BLaER1 treated with 17β-estradiol and CSF1 and Interleukin-3, amounts not matched to agents 10 nM and 100 nM (cell line): ENCODE measurements around the gene PCED1A.

Source experiments
- H3K27ac ChIP-seq, 11 experiments: shearing (Covaris generic); formaldehyde crosslinking; 2 replicates each; pipeline ENCODE4 v1.8.1; 2022
- H3K27me3 ChIP-seq, 11 experiments: shearing (Covaris generic); formaldehyde crosslinking; 2 replicates each; pipeline ENCODE4 v1.8.1; 2022
- H3K36me3 ChIP-seq, 11 experiments: shearing (Covaris generic); formaldehyde crosslinking; 2 replicates each; pipeline ENCODE4 v1.8.1; 2022
- H3K4me1 ChIP-seq, 10 experiments: shearing (Covaris generic); formaldehyde crosslinking; 2 replicates each; pipeline ENCODE4 v1.8.1; 2022
- H3K4me2 ChIP-seq, 11 experiments: shearing (Covaris generic); formaldehyde crosslinking; 2 replicates each; pipeline ENCODE4 v1.8.1; 2022
- H3K4me3 ChIP-seq, 10 experiments: shearing (Covaris generic); formaldehyde crosslinking; 2 replicates each; pipeline ENCODE4 v1.8.1; 2022
- H3K9ac ChIP-seq, 11 experiments: shearing (Covaris generic); formaldehyde crosslinking; 2 replicates each; pipeline ENCODE4 v1.8.1; 2022
- H3K9me3 ChIP-seq, 11 experiments: shearing (Covaris generic); formaldehyde crosslinking; replicated peaks in 1 of 11; 2 replicates each; pipeline ENCODE4 v1.8.1; 2022
- H4K20me1 ChIP-seq, 11 experiments: shearing (Covaris generic); formaldehyde crosslinking; 2 replicates each; pipeline ENCODE4 v1.8.1; 2022
- Cebpa-rat ChIP-seq, 11 experiments: shearing (Covaris generic); IDR thresholded peaks; 2 replicates each; pipeline ENCODE4 v1.8.1; 2022

Gene PCED1A

DNA sequence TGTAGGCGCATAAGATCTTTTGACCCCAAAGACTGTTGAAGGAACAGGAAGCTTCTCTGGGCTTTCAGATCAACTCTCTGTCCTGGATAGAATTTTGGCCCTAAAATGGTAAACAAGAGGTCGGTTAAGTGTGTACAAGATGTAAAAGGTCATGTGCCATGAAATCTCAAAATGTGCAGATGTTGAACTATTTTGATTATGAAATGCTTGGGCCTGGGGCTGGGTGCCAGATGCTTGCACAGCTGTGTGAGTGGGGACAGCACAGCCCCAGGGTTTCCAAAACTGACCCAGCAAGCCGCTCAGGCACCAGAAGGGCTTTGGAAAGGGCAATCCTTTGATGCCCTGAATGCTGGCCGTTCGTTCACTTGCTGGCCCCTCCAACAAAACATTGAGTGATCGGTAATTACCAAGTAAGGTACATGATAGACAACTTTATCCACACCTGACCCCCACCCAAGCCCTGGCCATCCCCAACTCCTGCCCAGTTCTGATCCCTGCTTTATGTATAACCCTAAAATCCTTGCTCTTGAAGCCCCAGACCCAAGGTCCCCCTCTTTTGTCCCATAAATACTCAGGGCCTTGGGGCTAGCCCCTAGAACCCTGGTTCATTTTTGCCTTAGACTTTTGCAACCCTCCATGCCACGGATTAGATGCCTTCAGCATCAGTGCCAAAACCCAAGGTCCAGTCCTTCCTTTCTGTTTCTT is 22.4 kb downstream of the PCED1A start:
- no peak for TF ChIP-seq Cebpa-rat (IDR thresholded peaks at IDR 0.05)
- H3K36me3 ChIP-seq = no peaks in the 10 kb centered on the region
- no peaks in the 10 kb centered on the region for H4K20me1 ChIP-seq
- H3K4me3 ChIP-seq = no peak overlapping the region
- H3K9me3 ChIP-seq = peaks cover 0 to 2% (median 0%) of the 10 kb centered on the region in 11 experiments; a peak in 1 of 22 replicates
- H3K27ac ChIP-seq = no peak overlapping the region
- no peak overlapping the region for H3K9ac ChIP-seq
- peak overlapping the region in 5 of 11 experiments; percentile 12 to 38 (median 19); a peak in 5 of 22 replicates for H3K4me2 ChIP-seq
- H3K27me3 ChIP-seq = peaks cover 0 to 7% (median 0%) of the 10 kb centered on the region in 11 experiments; a peak in 1 of 22 replicates
- peaks cover 15 to 49% (median 38%) of the 10 kb centered on the region in 10 experiments for H3K4me1 ChIP-seq

GRCh38 chr20:2817341-2817726 is 23.1 kb downstream of the PCED1A start:
- Histone ChIP-seq H3K9me3 (peaks cover 0 to 9% (median 5%) of the 10 kb centered on the region in 11 experiments; a peak in 18 of 22 replicates), H3K4me3 (no peak overlapping the region), H3K27me3 (peaks cover 0 to 7% (median 0%) of the 10 kb centered on the region in 11 experiments; a peak in 1 of 22 replicates), H4K20me1 (no peaks in the 10 kb centered on the region), H3K4me2 (peak overlapping the region in 5 of 11 experiments; percentile 2 to 38 (median 19); a peak in 2 of 22 replicates), H3K4me1 (peaks cover 15 to 48% (median 38%) of the 10 kb centered on the region in 10 experiments), H3K27ac (no peak overlapping the region), H3K36me3 (no peaks in the 10 kb centered on the region), H3K9ac (no peak overlapping the region)
- no peak for TF ChIP-seq Cebpa-rat (IDR thresholded peaks at IDR 0.05)

- Histone ChIP-seq H3K4me3 (no peak overlapping the region), H3K9me3 (peaks cover 0 to 15% (median 10%) of the 10 kb centered on the region in 11 experiments; a peak in 19 of 22 replicates), H3K4me1 (peaks cover 15 to 42% (median 32%) of the 10 kb centered on the region in 10 experiments), H3K27me3 (peaks cover 0 to 7% (median 0%) of the 10 kb centered on the region in 11 experiments; a peak in 1 of 22 replicates), H3K36me3 (no peaks in the 10 kb centered on the region), H3K4me2 (peak overlapping the region in 3 of 11 experiments; percentile 2 to 26 (median 12); a peak in 1 of 22 replicates), H3K9ac (no peak overlapping the region), H3K27ac (no peak overlapping the region), H4K20me1 (no peaks in the 10 kb centered on the region)
- TF ChIP-seq Cebpa-rat (IDR thresholded peaks at IDR 0.05) = no peak
These were observed 23.7 kb downstream of the PCED1A start for GRCh38 chr20:2816583-2817340.

DNA sequence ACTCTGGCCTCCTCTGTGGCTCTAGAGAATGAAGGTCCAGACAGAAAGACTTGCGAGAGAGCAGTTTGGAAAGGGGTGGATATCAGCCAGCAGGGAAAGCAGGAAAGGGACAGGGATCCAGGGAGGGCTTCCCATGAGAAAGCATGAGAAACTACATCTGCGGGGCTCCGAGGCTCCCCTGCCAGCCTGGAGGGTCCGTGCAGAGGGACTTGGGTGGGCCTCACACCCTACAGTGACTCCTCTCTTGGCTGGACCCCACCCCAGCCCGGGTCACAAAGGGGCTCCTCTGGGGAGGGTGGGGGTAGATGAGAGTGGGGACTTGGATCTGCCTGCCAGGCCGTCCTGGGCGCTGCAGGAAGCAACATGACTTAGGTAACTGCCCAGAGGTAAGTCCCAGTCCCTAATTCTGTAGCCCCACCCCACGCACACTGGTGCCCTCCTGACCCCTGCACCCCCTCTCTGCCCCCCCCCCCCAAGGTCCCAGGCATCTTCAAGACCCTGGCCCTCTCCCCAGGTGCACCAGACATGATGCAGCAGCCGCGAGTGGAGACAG is 24.3 kb downstream of the PCED1A start, which contains the start of gene TMEM239:
TMEM239 (plus strand) TSS at position 335 of the 553 bp plus-strand sequence; CDS start at position 526, 191 bp downstream.
- H3K27me3 ChIP-seq = 0 out of 22 replicates have a peak, but pooled peaks cover 0 to 3% (median 0%) of the 10 kb centered on the region in 11 experiments

DNA sequence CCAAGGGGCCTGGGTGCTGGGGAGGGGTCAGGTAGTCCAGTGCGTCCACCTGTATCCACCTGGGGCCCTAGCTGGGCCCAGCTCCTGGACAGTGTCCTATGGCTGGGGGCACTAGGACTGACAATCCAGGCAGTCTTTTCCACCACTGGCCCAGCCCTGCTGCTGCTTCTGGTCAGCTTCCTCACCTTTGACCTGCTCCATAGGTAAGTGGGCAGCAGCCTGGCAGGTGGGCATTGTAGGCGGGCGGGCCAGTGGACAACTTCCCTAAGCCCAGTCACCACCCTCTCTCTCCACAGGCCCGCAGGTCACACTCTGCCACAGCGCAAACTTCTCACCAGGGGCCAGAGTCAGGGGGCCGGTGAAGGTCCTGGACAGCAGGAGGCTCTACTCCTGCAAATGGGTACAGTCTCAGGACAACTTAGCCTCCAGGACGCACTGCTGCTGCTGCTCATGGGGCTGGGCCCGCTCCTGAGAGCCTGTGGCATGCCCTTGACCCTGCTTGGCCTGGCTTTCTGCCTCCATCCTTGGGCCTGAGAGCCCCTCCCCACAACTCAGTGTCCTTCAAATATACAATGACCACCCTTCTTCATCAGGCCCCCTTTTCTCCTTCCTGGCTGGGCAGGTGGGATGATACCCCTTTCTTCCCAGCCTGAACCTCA is 25.1 kb downstream of the PCED1A start:
- H3K27me3 ChIP-seq = no peaks in the 10 kb centered on the region
- peak overlapping the region; percentile 48 to 82 (median 70) for H3K4me2 ChIP-seq
- H3K36me3 ChIP-seq = no peaks in the 10 kb centered on the region
- no peak for TF ChIP-seq Cebpa-rat (IDR thresholded peaks at IDR 0.05)
- H3K9ac ChIP-seq = peak overlapping the region in 4 of 11 experiments; percentile 9 to 22 (median 14); a peak in 2 of 22 replicates
- peaks cover 15 to 38% (median 26%) of the 10 kb centered on the region in 10 experiments for H3K4me1 ChIP-seq
- no peak overlapping the region for H3K4me3 ChIP-seq
- H3K9me3 ChIP-seq = peaks cover 0 to 19% (median 13%) of the 10 kb centered on the region in 11 experiments; a peak in 19 of 22 replicates
- H4K20me1 ChIP-seq = no peaks in the 10 kb centered on the region
- peak overlapping the region in 4 of 11 experiments; percentile 17 to 41 (median 18); a peak in 5 of 22 replicates for H3K27ac ChIP-seq

More for the DNA sequence above, 24.3 kb downstream of the PCED1A start, which contains the start of gene TMEM239:
- Histone ChIP-seq H4K20me1 (no peaks in the 10 kb centered on the region), H3K27ac (peak within 1 kb of the TSS in 3 of 11 experiments; percentile 18 to 41 (median 18); a peak in 4 of 22 replicates), H3K36me3 (no peaks in the 10 kb centered on the region), H3K9me3 (peaks cover 0 to 19% (median 13%) of the 10 kb centered on the region in 11 experiments; a peak in 19 of 22 replicates), H3K4me3 (no peak within 1 kb of the TSS), H3K9ac (peak within 1 kb of the TSS in 4 of 11 experiments; percentile 9 to 22 (median 14); a peak in 1 of 22 replicates), H3K4me1 (peaks cover 15 to 38% (median 27%) of the 10 kb centered on the region in 10 experiments), H3K4me2 (peak within 1 kb of the TSS; percentile 48 to 82 (median 70))
- no peak for TF ChIP-seq Cebpa-rat (IDR thresholded peaks at IDR 0.05)

DNA sequence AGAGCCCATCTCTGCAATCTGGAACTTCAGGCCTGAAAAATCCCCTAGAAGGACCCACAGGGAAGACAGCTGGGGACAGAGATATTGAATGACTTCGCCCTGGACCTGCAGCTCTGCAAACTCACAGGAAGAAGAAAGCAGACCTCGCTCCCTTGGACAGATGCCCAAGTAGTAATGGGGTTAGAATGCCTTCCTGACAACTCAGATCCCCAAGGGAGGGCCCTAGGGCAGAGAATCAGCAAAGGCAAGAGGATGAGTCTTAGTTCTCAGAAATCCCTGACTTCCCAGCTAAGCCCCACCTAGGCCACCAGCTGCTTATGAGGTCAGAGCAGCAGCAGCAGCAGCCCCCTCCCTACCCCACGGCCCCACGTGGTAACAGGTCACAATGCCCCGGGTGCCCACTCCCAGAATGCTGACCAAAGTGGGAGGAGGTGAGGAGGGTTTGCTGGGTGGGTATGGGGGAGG is 25.8 kb downstream of the PCED1A start, which contains the start of gene C20orf141:
C20orf141 (plus strand) TSS at position 401 of the 465 bp plus-strand sequence. CDS start 198 bp downstream, outside the sequence.
- Histone ChIP-seq H3K36me3 (no peaks in the 10 kb centered on the region), H3K4me2 (peak within 1 kb of the TSS; percentile 48 to 82 (median 70)), H3K9ac (peak within 1 kb of the TSS in 4 of 11 experiments; percentile 9 to 30 (median 18); a peak in 4 of 22 replicates), H4K20me1 (no peaks in the 10 kb centered on the region), H3K4me3 (no peak within 1 kb of the TSS), H3K27ac (peak within 1 kb of the TSS in 4 of 11 experiments; percentile 17 to 41 (median 18); a peak in 6 of 22 replicates), H3K4me1 (peaks cover 15 to 38% (median 26%) of the 10 kb centered on the region in 10 experiments), H3K27me3 (no peaks in the 10 kb centered on the region), H3K9me3 (peaks cover 0 to 19% (median 13%) of the 10 kb centered on the region in 11 experiments; a peak in 19 of 22 replicates)
- TF ChIP-seq Cebpa-rat (IDR thresholded peaks at IDR 0.05) = no peak

DNA sequence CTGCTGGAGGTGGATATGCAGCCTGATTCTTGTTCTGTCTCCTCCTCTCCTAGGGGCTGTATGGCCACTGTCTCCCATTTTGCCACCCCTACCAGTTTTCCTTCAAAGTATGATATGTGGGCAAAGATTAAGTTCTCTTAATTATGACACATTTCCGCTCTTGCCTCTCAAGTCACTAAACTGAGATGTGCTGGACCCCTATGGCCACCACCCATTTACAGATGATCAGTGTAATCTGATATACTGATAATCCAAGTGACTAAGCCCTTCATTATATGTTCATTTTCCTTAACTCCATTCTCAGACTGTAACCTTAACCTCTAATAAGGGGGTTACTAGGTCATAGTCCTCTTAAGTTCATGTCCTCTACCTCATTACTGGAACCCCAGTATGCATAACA is 26.4 kb downstream of the PCED1A start:
- Histone ChIP-seq H4K20me1 (no peaks in the 10 kb centered on the region), H3K27ac (no peak overlapping the region; a peak in 1 of 22 replicates), H3K9ac (peak overlapping the region in 3 of 11 experiments; percentile 9 to 30 (median 22); a peak in 1 of 22 replicates), H3K4me1 (peaks cover 15 to 38% (median 26%) of the 10 kb centered on the region in 10 experiments), H3K27me3 (no peaks in the 10 kb centered on the region), H3K4me3 (no peak overlapping the region), H3K36me3 (no peaks in the 10 kb centered on the region), H3K4me2 (peak overlapping the region; percentile 48 to 82 (median 70)), H3K9me3 (peaks cover 0 to 19% (median 13%) of the 10 kb centered on the region in 11 experiments; a peak in 19 of 22 replicates)
- no peak for TF ChIP-seq Cebpa-rat (IDR thresholded peaks at IDR 0.05)
